ENCODE data around the gene ASTN2. TPM values are rescaled to one million over a fixed set of nuclear protein-coding genes. Genes with fewer than 3 reads are reported as not detected.
A peak's percentile ranks its signal among the peaks of the same experiment; 100 is the strongest.

ASTN2 gene
- total RNA-seq, 1 experiment from 2014 or later, result 7.4 TPM

GRCh38 chr9:116685166-116685565 lies 729.7 kb downstream of the ASTN2 start:
- H3K4me3 ChIP-seq (ENCODE audit: insufficient read depth, low read depth, low read length), result no peak overlapping the region
- H3K27me3 ChIP-seq (ENCODE audit: control insufficient read depth, insufficient read depth, low read length), result peaks cover 1% of the 10 kb centered on the region; the same call in 1 of the 2 replicates
- no peak for DNase-seq
- H3K36me3 ChIP-seq (replicated peaks; ENCODE audit: control insufficient read depth, insufficient read depth, low read length), result no peaks in the 10 kb centered on the region

- no peak for DNase-seq
- H3K36me3 ChIP-seq (replicated peaks; ENCODE audit: control insufficient read depth, insufficient read depth, low read length), result no peaks in the 10 kb centered on the region
- peaks cover 1% of the 10 kb centered on the region; the same call in 1 of the 2 replicates for H3K27me3 ChIP-seq (ENCODE audit: control insufficient read depth, insufficient read depth, low read length)
- H3K4me3 ChIP-seq (ENCODE audit: insufficient read depth, low read depth, low read length), result no peak overlapping the region
Observed at GRCh38 chr9:116683535-116683934, 731.3 kb downstream of the ASTN2 start.

- Histone ChIP-seq H3K4me3 (ENCODE audit: insufficient read depth, low read depth, low read length) (no peak overlapping the region), H3K36me3 (replicated peaks; ENCODE audit: control insufficient read depth, insufficient read depth, low read length) (no peaks in the 10 kb centered on the region), H3K27me3 (ENCODE audit: control insufficient read depth, insufficient read depth, low read length) (no peaks in the 10 kb centered on the region)
- no peak for DNase-seq
Observed at GRCh38 chr9:116674210-116674980, 740.5 kb downstream of the ASTN2 start.

- no peak for DNase-seq
- H3K36me3 ChIP-seq (replicated peaks; ENCODE audit: control insufficient read depth, insufficient read depth, low read length), result no peaks in the 10 kb centered on the region
- H3K4me3 ChIP-seq (ENCODE audit: insufficient read depth, low read depth, low read length), result no peak overlapping the region
- H3K27me3 ChIP-seq (ENCODE audit: control insufficient read depth, insufficient read depth, low read length), result no peaks in the 10 kb centered on the region
Observed at GRCh38 chr9:116673375-116673774, 741.5 kb downstream of the ASTN2 start.

GRCh38 chr9:116671605-116672004 lies 743.3 kb downstream of the ASTN2 start:
- Histone ChIP-seq H3K27me3 (ENCODE audit: control insufficient read depth, insufficient read depth, low read length) (no peaks in the 10 kb centered on the region), H3K36me3 (replicated peaks; ENCODE audit: control insufficient read depth, insufficient read depth, low read length) (no peaks in the 10 kb centered on the region), H3K4me3 (ENCODE audit: insufficient read depth, low read depth, low read length) (no peak overlapping the region)
- no peak for DNase-seq

GRCh38 chr9:116668970-116669695 lies 745.7 kb downstream of the ASTN2 start:
- H3K4me3 ChIP-seq (ENCODE audit: insufficient read depth, low read depth, low read length), result no peak overlapping the region
- no peaks in the 10 kb centered on the region for H3K36me3 ChIP-seq (replicated peaks; ENCODE audit: control insufficient read depth, insufficient read depth, low read length)
- no peaks in the 10 kb centered on the region for H3K27me3 ChIP-seq (ENCODE audit: control insufficient read depth, insufficient read depth, low read length)
- no peak for DNase-seq

- H3K36me3 ChIP-seq (replicated peaks; ENCODE audit: control insufficient read depth, insufficient read depth, low read length), result no peaks in the 10 kb centered on the region
- no peak for DNase-seq
- no peak overlapping the region for H3K4me3 ChIP-seq (ENCODE audit: insufficient read depth, low read depth, low read length)
- H3K27me3 ChIP-seq (ENCODE audit: control insufficient read depth, insufficient read depth, low read length), result no peaks in the 10 kb centered on the region
Observed at GRCh38 chr9:116663581-116663980, 751.3 kb downstream of the ASTN2 start.

- Histone ChIP-seq H3K27me3 (ENCODE audit: control insufficient read depth, insufficient read depth, low read length) (no peaks in the 10 kb centered on the region), H3K36me3 (replicated peaks; ENCODE audit: control insufficient read depth, insufficient read depth, low read length) (no peaks in the 10 kb centered on the region), H3K4me3 (ENCODE audit: insufficient read depth, low read depth, low read length) (no peak overlapping the region)
- DNase-seq, result no peak
Observed at GRCh38 chr9:116662646-116663310, 752.1 kb downstream of the ASTN2 start.

- H3K27me3 ChIP-seq (ENCODE audit: control insufficient read depth, insufficient read depth, low read length), result no peaks in the 10 kb centered on the region
- H3K36me3 ChIP-seq (replicated peaks; ENCODE audit: control insufficient read depth, insufficient read depth, low read length), result no peaks in the 10 kb centered on the region
- DNase-seq, result peak; percentile 48
- no peak overlapping the region for H3K4me3 ChIP-seq (ENCODE audit: insufficient read depth, low read depth, low read length)
Observed at GRCh38 chr9:116661037-116661954, 753.6 kb downstream of the ASTN2 start.

GRCh38 chr9:116658265-116658664 lies 756.6 kb downstream of the ASTN2 start:
- Histone ChIP-seq H3K27me3 (ENCODE audit: control insufficient read depth, insufficient read depth, low read length) (no peaks in the 10 kb centered on the region), H3K36me3 (replicated peaks; ENCODE audit: control insufficient read depth, insufficient read depth, low read length) (no peaks in the 10 kb centered on the region), H3K4me3 (ENCODE audit: insufficient read depth, low read depth, low read length) (no peak overlapping the region)
- DNase-seq, result peak; percentile 12

GRCh38 chr9:116656977-116657376 lies 757.9 kb downstream of the ASTN2 start:
- Histone ChIP-seq H3K36me3 (replicated peaks; ENCODE audit: control insufficient read depth, insufficient read depth, low read length) (no peaks in the 10 kb centered on the region), H3K4me3 (ENCODE audit: insufficient read depth, low read depth, low read length) (no peak overlapping the region), H3K27me3 (ENCODE audit: control insufficient read depth, insufficient read depth, low read length) (no peaks in the 10 kb centered on the region)
- DNase-seq, result no peak

GRCh38 chr9:116656501-116656971 lies 758.3 kb downstream of the ASTN2 start:
- Histone ChIP-seq H3K27me3 (ENCODE audit: control insufficient read depth, insufficient read depth, low read length) (no peaks in the 10 kb centered on the region), H3K4me3 (ENCODE audit: insufficient read depth, low read depth, low read length) (no peak overlapping the region), H3K36me3 (replicated peaks; ENCODE audit: control insufficient read depth, insufficient read depth, low read length) (no peaks in the 10 kb centered on the region)
- no peak for DNase-seq

GRCh38 chr9:116654059-116654355 lies 760.9 kb downstream of the ASTN2 start:
- Histone ChIP-seq H3K36me3 (replicated peaks; ENCODE audit: control insufficient read depth, insufficient read depth, low read length) (no peaks in the 10 kb centered on the region), H3K27me3 (ENCODE audit: control insufficient read depth, insufficient read depth, low read length) (no peaks in the 10 kb centered on the region), H3K4me3 (ENCODE audit: insufficient read depth, low read depth, low read length) (no peak overlapping the region)
- DNase-seq, result no peak

All from H7 (cell line).